Lower lobe of right lung (tissue), 2 donors: ENCODE results near the gene CHRNB4. TPM values are rescaled to one million over a fixed set of nuclear protein-coding genes. Genes with fewer than 3 reads are reported as not detected.

ENCODE experiments used
- ATAC-seq, 2 donors: fragments of 200-7000 bp; cut with Tn5 transposase; one replicate each; pipeline ENCODE4 v1.9.1; 2020 to 2022; ENCODE audit warnings: mild to moderate bottlenecking in 2 of 2, moderate library complexity in 2 of 2
- DNase-seq: peaks from one replicate; pipeline ENCODE4 v3.0.0-alpha.2; 2020
- H3K27ac ChIP-seq: fragments of 200-600 bp; one replicate; pipeline ENCODE4 v1.8.0; 2022
- H3K27me3 ChIP-seq: fragments of 200-600 bp; one replicate; pipeline ENCODE4 v1.8.0; 2022; ENCODE audit warnings: low read depth
- H3K36me3 ChIP-seq: fragments of 200-600 bp; one replicate; pipeline ENCODE4 v1.8.0; 2022; ENCODE audit warnings: mild to moderate bottlenecking
- H3K4me1 ChIP-seq: fragments of 200-600 bp; one replicate; pipeline ENCODE4 v1.8.0; 2022
- H3K4me3 ChIP-seq: fragments of 200-600 bp; one replicate; pipeline ENCODE4 v1.8.0; 2022; ENCODE audit warnings: mild to moderate bottlenecking
- H3K9me3 ChIP-seq: fragments of 200-600 bp; one replicate; pipeline ENCODE4 v1.8.0; 2022
- intact Hi-C: fragments of 100-400 bp; cut with DNase I; formaldehyde crosslinking; loops from one replicate; pipeline ENCODE4 v1.11.0; 2022
- total RNA-seq: library from RNA; stranded (reverse); fragmentation: NEBNext Ultra II Directional; extraction: Animal tissue kit (Norgen Biotek cat#: 25700); gene quantifications from one replicate; pipeline ENCODE4 v1.2.1, GENCODE V29; 2021
- TF ChIP-seq, protein P1 (sequence below): fragments of 200-600 bp; IDR thresholded peaks from one replicate; pipeline ENCODE4 v1.8.0; 2022; ENCODE audit warnings: antibody characterized with exemption, mild to moderate bottlenecking
- donor health status: DM: no; HTN: yes; CAD: no; lungs with severe emphysema.

Gene CHRNB4
- total RNA-seq, 1 donor from 2014 or later: not detected

DNA sequence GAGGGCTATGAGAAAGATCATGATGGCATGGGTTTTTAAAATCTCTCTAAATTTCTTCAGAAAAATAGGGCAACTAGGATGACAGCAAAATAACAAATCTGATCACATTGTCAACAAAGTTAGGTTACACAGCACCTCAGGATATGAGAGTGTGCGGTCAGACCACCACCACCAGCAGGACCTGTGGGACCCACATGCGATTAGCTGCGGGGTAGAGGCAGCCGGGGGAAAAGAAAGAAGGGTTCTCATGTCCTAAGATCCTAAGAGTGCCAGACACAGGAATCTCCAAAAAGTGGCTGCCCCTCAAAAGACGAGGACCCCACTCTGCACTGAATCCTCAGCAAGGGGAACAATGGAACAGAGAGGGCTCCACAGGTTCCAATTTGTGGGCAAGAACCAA is 35.8 kb downstream of the CHRNB4 start:
- Histone ChIP-seq H3K9me3 (no peaks in the 10 kb centered on the region), H3K27ac (no peak overlapping the region), H3K36me3 (no peaks in the 10 kb centered on the region), H3K4me3 (no peak overlapping the region), H3K4me1 (no peaks in the 10 kb centered on the region), H3K27me3 (peaks cover 13% of the 10 kb centered on the region)
- intact Hi-C loops: no loop called here
- TF ChIP-seq, protein P1, sequence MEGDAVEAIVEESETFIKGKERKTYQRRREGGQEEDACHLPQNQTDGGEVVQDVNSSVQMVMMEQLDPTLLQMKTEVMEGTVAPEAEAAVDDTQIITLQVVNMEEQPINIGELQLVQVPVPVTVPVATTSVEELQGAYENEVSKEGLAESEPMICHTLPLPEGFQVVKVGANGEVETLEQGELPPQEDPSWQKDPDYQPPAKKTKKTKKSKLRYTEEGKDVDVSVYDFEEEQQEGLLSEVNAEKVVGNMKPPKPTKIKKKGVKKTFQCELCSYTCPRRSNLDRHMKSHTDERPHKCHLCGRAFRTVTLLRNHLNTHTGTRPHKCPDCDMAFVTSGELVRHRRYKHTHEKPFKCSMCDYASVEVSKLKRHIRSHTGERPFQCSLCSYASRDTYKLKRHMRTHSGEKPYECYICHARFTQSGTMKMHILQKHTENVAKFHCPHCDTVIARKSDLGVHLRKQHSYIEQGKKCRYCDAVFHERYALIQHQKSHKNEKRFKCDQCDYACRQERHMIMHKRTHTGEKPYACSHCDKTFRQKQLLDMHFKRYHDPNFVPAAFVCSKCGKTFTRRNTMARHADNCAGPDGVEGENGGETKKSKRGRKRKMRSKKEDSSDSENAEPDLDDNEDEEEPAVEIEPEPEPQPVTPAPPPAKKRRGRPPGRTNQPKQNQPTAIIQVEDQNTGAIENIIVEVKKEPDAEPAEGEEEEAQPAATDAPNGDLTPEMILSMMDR: no peak
- DNase-seq: no peak
- no peak for ATAC-seq

DNA sequence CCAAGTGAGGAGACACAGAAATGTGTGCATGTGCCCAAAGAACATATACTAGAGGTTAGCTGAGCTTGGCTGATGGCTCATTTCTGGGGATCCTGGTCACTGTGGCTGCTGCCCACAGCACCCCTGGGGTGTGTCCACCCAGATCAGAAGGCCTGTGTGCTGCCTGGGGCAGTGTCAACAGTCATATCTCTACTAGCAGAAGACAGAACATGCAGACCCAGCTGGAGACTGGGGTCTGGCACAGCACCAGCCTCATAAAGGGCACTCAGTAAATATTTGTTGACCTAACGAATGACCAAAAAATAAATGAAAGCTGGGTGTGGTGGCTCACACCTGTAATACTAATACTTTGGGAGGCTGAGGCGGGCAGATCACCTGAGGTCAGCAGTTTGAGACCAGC is 36.6 kb downstream of the CHRNB4 start:
- Histone ChIP-seq H3K4me1 (no peaks in the 10 kb centered on the region), H3K36me3 (no peaks in the 10 kb centered on the region), H3K27ac (no peak overlapping the region), H3K4me3 (no peak overlapping the region), H3K27me3 (peaks cover 13% of the 10 kb centered on the region), H3K9me3 (no peaks in the 10 kb centered on the region)
- ATAC-seq (no peak), DNase-seq (no peak)
- TF ChIP-seq, protein P1: no peak
- intact Hi-C loops: no loop called here

DNA sequence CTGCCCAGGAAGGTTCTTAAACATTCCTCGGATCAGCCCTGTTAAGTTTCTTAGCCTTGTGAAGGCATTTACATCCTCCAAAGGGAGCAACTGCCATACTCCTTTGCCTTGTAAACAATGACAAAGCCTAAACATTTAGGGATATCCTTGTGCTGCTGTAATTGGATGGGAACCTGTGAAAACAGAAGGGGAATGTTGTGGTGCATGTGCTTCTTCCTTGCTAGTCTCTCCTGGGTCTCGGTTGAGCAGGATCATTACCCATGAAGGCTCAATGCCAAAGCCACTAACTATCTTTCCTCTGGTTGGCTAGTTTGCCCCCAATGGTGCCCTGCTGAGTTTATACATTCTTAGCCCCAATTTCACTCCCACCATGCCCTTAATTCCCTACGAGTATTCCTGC is 37.5 kb downstream of the CHRNB4 start:
- DNase-seq (no peak), ATAC-seq (no peak)
- no peaks in the 10 kb centered on the region for H3K36me3 ChIP-seq
- H3K4me1 ChIP-seq: no peaks in the 10 kb centered on the region
- H3K27me3 ChIP-seq: peaks cover 13% of the 10 kb centered on the region
- intact Hi-C loops: no loop called here
- TF ChIP-seq, protein P1: no peak
- H3K9me3 ChIP-seq: no peaks in the 10 kb centered on the region
- no peak overlapping the region for H3K27ac ChIP-seq
- no peak overlapping the region for H3K4me3 ChIP-seq

DNA sequence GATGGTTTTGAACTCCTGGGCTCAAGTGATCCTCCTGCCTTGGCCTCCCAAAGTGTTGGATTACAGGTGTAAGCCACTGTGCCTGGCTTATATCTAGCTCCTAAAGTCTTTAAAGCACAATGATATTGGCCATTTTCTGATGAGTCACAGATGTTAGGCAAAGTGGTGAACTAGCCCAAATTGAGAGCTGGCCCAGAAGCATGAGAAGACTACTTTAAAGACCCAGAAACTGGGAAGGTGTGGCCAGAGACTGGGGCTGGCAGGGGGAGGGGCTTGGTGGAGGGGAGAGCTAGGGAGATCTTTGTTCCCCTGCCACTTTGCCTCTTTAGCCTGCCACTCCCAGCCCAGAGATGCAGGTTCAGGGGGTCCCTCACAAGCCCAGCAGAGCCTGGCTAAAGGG is 41.8 kb downstream of the CHRNB4 start:
- DNase-seq (no peak), ATAC-seq (no peak)
- Histone ChIP-seq H3K27me3 (peaks cover 8% of the 10 kb centered on the region), H3K36me3 (no peaks in the 10 kb centered on the region), H3K4me1 (no peaks in the 10 kb centered on the region), H3K4me3 (no peak overlapping the region), H3K9me3 (no peaks in the 10 kb centered on the region), H3K27ac (no peak overlapping the region)
- TF ChIP-seq, protein P1: no peak
- intact Hi-C loops: no loop called here

DNA sequence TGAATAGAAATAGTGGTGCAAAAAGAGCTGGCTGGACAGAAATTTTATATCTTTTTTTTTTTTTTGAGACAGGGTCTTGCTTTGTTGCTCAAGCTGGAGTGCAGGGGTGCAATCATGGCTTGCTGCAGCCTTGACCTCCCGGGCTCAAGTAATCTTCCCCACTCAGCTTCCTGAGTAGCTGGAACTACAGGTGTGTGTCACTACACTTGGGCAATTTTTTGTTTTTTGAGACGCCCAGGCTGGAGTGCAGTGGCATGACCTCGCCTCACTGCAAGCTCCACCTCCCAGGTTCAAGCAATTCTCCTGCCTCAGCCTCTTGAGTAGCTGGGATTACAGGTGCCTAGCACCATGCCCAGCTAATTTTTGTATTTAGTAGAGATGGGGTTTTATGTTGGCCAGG is 42.7 kb downstream of the CHRNB4 start:
- H3K27me3 ChIP-seq: peaks cover 4% of the 10 kb centered on the region
- intact Hi-C loops: no loop called here
- H3K36me3 ChIP-seq: no peaks in the 10 kb centered on the region
- no peaks in the 10 kb centered on the region for H3K9me3 ChIP-seq
- DNase-seq (no peak), ATAC-seq (no peak)
- TF ChIP-seq, protein P1: no peak
- H3K27ac ChIP-seq: no peak overlapping the region
- no peaks in the 10 kb centered on the region for H3K4me1 ChIP-seq
- H3K4me3 ChIP-seq: no peak overlapping the region

DNA sequence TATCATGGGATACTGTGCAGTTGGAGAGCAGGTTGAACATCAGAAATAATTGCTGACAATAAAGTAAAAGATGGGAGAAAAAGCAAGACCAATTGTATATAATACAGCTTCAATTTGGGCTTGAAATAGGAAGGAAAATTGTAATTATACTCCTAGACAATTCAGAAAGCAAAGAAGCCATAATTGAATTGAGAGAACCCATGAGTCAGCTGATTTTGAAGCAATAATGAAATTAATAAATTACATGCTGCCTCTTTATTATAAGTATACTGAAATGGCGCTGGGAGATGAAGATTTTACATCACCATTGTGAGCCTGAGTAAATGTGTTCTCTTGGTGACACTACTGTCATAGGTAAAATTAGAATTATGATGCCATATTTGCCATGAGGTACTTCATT is 43.4 kb downstream of the CHRNB4 start:
- no peaks in the 10 kb centered on the region for H3K9me3 ChIP-seq
- H3K27me3 ChIP-seq: peaks cover 2% of the 10 kb centered on the region
- H3K4me3 ChIP-seq: no peak overlapping the region
- no peaks in the 10 kb centered on the region for H3K4me1 ChIP-seq
- intact Hi-C loops: no loop called here
- ATAC-seq (no peak), DNase-seq (no peak)
- TF ChIP-seq, protein P1: no peak
- no peaks in the 10 kb centered on the region for H3K36me3 ChIP-seq
- no peak overlapping the region for H3K27ac ChIP-seq
